ENCODE results near the gene PDS5B.
"Not testable (repeated sequence)": the region's sequence is repeated elsewhere in the genome, so short reads cannot be mapped to it uniquely, and the experiment has no call there.

- TF ChIP-seq CTCF (IDR thresholded peaks at IDR 0.05; ENCODE audit: low read depth, low read length, missing input control); REST (IDR thresholded peaks at IDR 0.05); ZBTB33 (IDR thresholded peaks at IDR 0.05); MAX (IDR thresholded peaks at IDR 0.05); GABPA (IDR thresholded peaks at IDR 0.05 in 1 of 2, conservative IDR thresholded peaks at IDR 0.05 in 1 of 2): not testable (repeated sequence)
Measured at GRCh38 chr13:32560842-32561241, 25.4 kb upstream of the PDS5B start.

All from liver (tissue), 3 donors.